Posterior vena cava (tissue), 2 donors: ENCODE data around the gene MDP1. TPM values are rescaled to one million over a fixed set of nuclear protein-coding genes. Genes with fewer than 3 reads are reported as not detected.

Source experiments
- DNase-seq: peaks from one replicate; pipeline ENCODE4 v3.0.0-alpha.2; 2020; ENCODE audit warnings: low spot score
- intact Hi-C, 2 donors: fragments of 100-400 bp; cut with DNase I; formaldehyde crosslinking; loops; one replicate each; pipeline versions ENCODE4 v1.14.1 to v1.14.2; 2022 to 2023
- total RNA-seq, 2 donors: library from RNA; stranded (reverse); fragmentation: NEBNext Ultra II Directional; extraction: Animal tissue kit (Norgen Biotek cat#: 25700); gene quantifications; one replicate each; pipeline ENCODE4 v1.2.1, GENCODE V29; 2021
- donor health status: DM: yes; HTN: yes; CAD: no.
- donor health status: DM: yes; HTN: yes; CAD: no.

The MDP1 gene
- total RNA-seq, 2 donors from 2014 or later: 22.1 to 23.1 TPM

GRCh38 chr14:24187539-24187915 is 28.3 kb downstream of the MDP1 start:
- DNase-seq: peak; percentile 47
- intact Hi-C loops: no loop called here

GRCh38 chr14:24186831-24187538 is 28.9 kb downstream of the MDP1 start:
- intact Hi-C loops: no loop called here

GRCh38 chr14:24185741-24186140 is 30.1 kb downstream of the MDP1 start:
- DNase-seq: peak; percentile 56
- intact Hi-C loops: no loop called here

More at GRCh38 chr14:24186831-24187538, 28.9 kb downstream of the MDP1 start:
- DNase-seq: peak; percentile 40

- DNase-seq: peak; percentile 47
- intact Hi-C loops: no loop called here
Measured at GRCh38 chr14:24185026-24185425, 30.8 kb downstream of the MDP1 start.

GRCh38 chr14:24184104-24184970 is 31.5 kb downstream of the MDP1 start:
- no peak for DNase-seq
- intact Hi-C loops: loop anchor here in 1 of 2 donors (1.0 kb wide), 1 partner anchor 41 kb away; no protein-coding TSS in a partner anchor

GRCh38 chr14:24183014-24183481 is 32.8 kb downstream of the MDP1 start:
- intact Hi-C loops: no loop called here
- DNase-seq: no peak

- DNase-seq: no peak
- intact Hi-C loops: no loop called here
Measured at GRCh38 chr14:24182110-24182882, 33.6 kb downstream of the MDP1 start.

GRCh38 chr14:24181371-24182077 is 34.3 kb downstream of the MDP1 start:
- DNase-seq: no peak
- intact Hi-C loops: no loop called here

GRCh38 chr14:24179961-24180796 is 35.7 kb downstream of the MDP1 start:
- DNase-seq: peak; percentile 69

GRCh38 chr14:24179294-24179960 is 36.4 kb downstream of the MDP1 start:
- intact Hi-C loops: no loop called here
- no peak for DNase-seq

More at GRCh38 chr14:24179961-24180796, 35.7 kb downstream of the MDP1 start:
- intact Hi-C loops: no loop called here

GRCh38 chr14:24178399-24179178 is 37.3 kb downstream of the MDP1 start:
- DNase-seq: no peak
- intact Hi-C loops: no loop called here

- no peak for DNase-seq
- intact Hi-C loops: no loop called here
Measured at GRCh38 chr14:24177891-24178290, 38.0 kb downstream of the MDP1 start.

- intact Hi-C loops: no loop called here
- DNase-seq: peak; percentile 67
Measured at GRCh38 chr14:24177041-24177825, 38.6 kb downstream of the MDP1 start.

GRCh38 chr14:24176599-24176998 is 39.3 kb downstream of the MDP1 start:
- DNase-seq: no peak
- intact Hi-C loops: no loop called here

GRCh38 chr14:24172871-24173281 is 43.0 kb downstream of the MDP1 start:
- intact Hi-C loops: no loop called here
- DNase-seq: peak; percentile 82

- intact Hi-C loops: no loop called here
- DNase-seq: peak; percentile 77
Measured at GRCh38 chr14:24172261-24172860, 43.5 kb downstream of the MDP1 start.
